Renal cortical epithelial cell (primary cell): ENCODE measurements around the gene TEF. TPM values are rescaled to one million over a fixed set of nuclear protein-coding genes. Genes with fewer than 3 reads are reported as not detected.

ENCODE experiments used
- total RNA-seq: library from RNA; depleted of rRNA; stranded (reverse); fragments of >200 nt; gene quantifications from 2 replicates; pipeline ENCODE4 v1.2.3, GENCODE V29; 2014

The TEF gene
- total RNA-seq, 1 donor from 2014 or later = 7.6 TPM

Other genes starting within 250 kb of the TEF start
- gene L3MBTL2, start 176.6 kb upstream of the TEF start, total RNA-seq = 15.3 and 26.1 TPM in 2 replicates
- 0.85 and 0.87 TPM in 2 replicates for gene CHADL, start 141.0 kb upstream of the TEF start, total RNA-seq
- 78.8 and 110 TPM in 2 replicates for gene RANGAP1, start 95.8 kb upstream of the TEF start, total RNA-seq
- gene ZC3H7B, start 80.4 kb upstream of the TEF start, total RNA-seq = 44.3 and 124 TPM in 2 replicates
- 12.2 and 35.9 TPM in 2 replicates for gene TOB2, start 64.9 kb downstream of the TEF start, total RNA-seq
- 39.6 and 78.3 TPM in 2 replicates for gene PHF5A, start 86.8 kb downstream of the TEF start, total RNA-seq
- gene ACO2, start 87.2 kb downstream of the TEF start, total RNA-seq = 54.2 and 141 TPM in 2 replicates
- gene POLR3H, start 162.5 kb downstream of the TEF start, total RNA-seq = 17.4 and 38.8 TPM in 2 replicates
- 0.69 and 3.2 TPM in 2 replicates for gene CSDC2, start 179.1 kb downstream of the TEF start, total RNA-seq
- 9.9 and 14.6 TPM in 2 replicates for gene PMM1, start 207.9 kb downstream of the TEF start, total RNA-seq
- gene DESI1, start 239.1 kb downstream of the TEF start, total RNA-seq = 17.5 and 27.8 TPM in 2 replicates
- 320 and 484 TPM in 2 replicates for gene XRCC6, start 239.4 kb downstream of the TEF start, total RNA-seq